Keratinocyte (primary cell): ENCODE measurements around the gene ATM. TPM values are rescaled to one million over a fixed set of nuclear protein-coding genes. Genes with fewer than 3 reads are reported as not detected.

Experiments
- DNase-seq: peaks from one replicate; pipeline ENCODE4 v3.0.0-alpha.2; 2011; ENCODE audit warnings: low read depth, missing footprints, low spot score
- FAIRE-seq: peaks from 2 replicates; lab custom pipeline; 2011; peaks lifted over from hg19 to GRCh38; lab: Jason Lieb, UNC
- H2AFZ ChIP-seq: 2 replicates; pipeline ENCODE4 v1.6.0; 2012; ENCODE audit warnings: low read length, control low read depth, inconsistent platforms; ENCODE audit not compliant: control insufficient read depth
- H3K27ac ChIP-seq: 2 replicates; pipeline ENCODE4 v1.5.1; 2011; ENCODE audit warnings: low read length; ENCODE audit not compliant: control insufficient read depth, insufficient read depth
- H3K27me3 ChIP-seq: 3 replicates; pipeline ENCODE4 v1.6.0; 2011; ENCODE audit warnings: low read length; ENCODE audit not compliant: control insufficient read depth, insufficient read depth; ENCODE audit errors: extremely low read depth
- H3K36me3 ChIP-seq, 2 experiments: 2 replicates in 1 of 2; 3 replicates in 1 of 2; pipeline ENCODE4 v1.5.1; 2011; ENCODE audit warnings: low read length in 2 of 2, mild to moderate bottlenecking in 1 of 2; ENCODE audit not compliant: control insufficient read depth in 2 of 2, insufficient read depth in 2 of 2; ENCODE audit errors: extremely low read depth in 1 of 2
- H3K4me1 ChIP-seq: 3 replicates; pipeline ENCODE4 v1.5.1; 2011; ENCODE audit warnings: low read length; ENCODE audit not compliant: control insufficient read depth, insufficient read depth; ENCODE audit errors: extremely low read depth
- H3K4me2 ChIP-seq: 3 replicates; pipeline ENCODE4 v1.6.0; 2011; ENCODE audit warnings: low read depth, low read length; ENCODE audit not compliant: control insufficient read depth, insufficient read depth; ENCODE audit errors: extremely low read depth
- H3K4me3 ChIP-seq, 3 experiments: fragments of 200-600 bp in 1 of 3; sonication (generic) in 1 of 3; 2 replicates in 2 of 3; 3 replicates in 1 of 3; pipeline ENCODE4 v1.5.1; 2011 to 2016; ENCODE audit warnings: low read length in 3 of 3, mild to moderate bottlenecking in 3 of 3, control low read depth in 2 of 3, inconsistent platforms in 1 of 3, low read depth in 1 of 3, mixed read lengths in 1 of 3, mixed run types in 1 of 3, moderate library complexity in 1 of 3; ENCODE audit not compliant: control insufficient read depth in 2 of 3, insufficient read depth in 2 of 3; ENCODE audit errors: extremely low read depth in 1 of 3
- H3K79me2 ChIP-seq: 2 replicates; pipeline ENCODE4 v1.6.0; 2012; ENCODE audit warnings: low read length; ENCODE audit not compliant: control insufficient read depth, insufficient read depth
- H3K9ac ChIP-seq: 3 replicates; pipeline ENCODE4 v1.6.0; 2011; ENCODE audit warnings: low read length; ENCODE audit not compliant: control insufficient read depth, insufficient read depth; ENCODE audit errors: extremely low read depth
- H3K9me1 ChIP-seq: 3 replicates; pipeline ENCODE4 v1.6.0; 2011; ENCODE audit warnings: low read length; ENCODE audit not compliant: control insufficient read depth, insufficient read depth; ENCODE audit errors: extremely low read depth
- H3K9me3 ChIP-seq: 2 replicates; pipeline ENCODE4 v1.5.1; 2012; ENCODE audit warnings: low read depth, low read length; ENCODE audit not compliant: control insufficient read depth
- H4K20me1 ChIP-seq: 3 replicates; pipeline ENCODE4 v1.6.0; 2011; ENCODE audit warnings: low read length; ENCODE audit not compliant: control insufficient read depth, insufficient read depth; ENCODE audit errors: extremely low read depth
- EZH2 ChIP-seq: IDR thresholded peaks from one replicate; pipeline ENCODE4 v1.6.1; 2012; ENCODE audit warnings: inconsistent platforms, mild to moderate bottlenecking, low read length, moderate library complexity
- dilution Hi-C: fragments of 300-500 bp; cut with MboI; formaldehyde crosslinking; loops from one replicate; pipeline ENCODE4 v1.7.0; 2020; ENCODE audit warnings: low sequenced_read_pairs; ENCODE audit not compliant: extremely low pct_ligation_motif_present
- polyA plus RNA-seq, 5 experiments: library from polyadenylated mRNA; depleted of rRNA in 3 of 5; stranded (reverse) in 3 of 5; stranded (forward) in 1 of 5; unstranded in 1 of 5; fragments of >200 nt; gene quantifications; 1 replicate in 1 of 5; 2 replicates in 3 of 5; 3 replicates in 1 of 5; pipeline versions ENCODE4 v1.2.1 to v1.2.3, GENCODE V29; 2011 to 2012; ENCODE audit warnings: missing spikeins in 2 of 5, low read depth in 1 of 5, low replicate concordance in 1 of 5
- TF ChIP-seq, protein P1 (sequence below), 3 experiments: IDR thresholded peaks in 1 of 3; conservative IDR thresholded peaks in 1 of 3; optimal IDR thresholded peaks in 1 of 3; 2 replicates in 2 of 3; 3 replicates in 1 of 3; pipeline versions ENCODE3 to v1.5.1; 2011; ENCODE audit warnings: low read length in 3 of 3, mild to moderate bottlenecking in 3 of 3, moderate library complexity in 2 of 3, control low read depth in 1 of 3, inconsistent platforms in 1 of 3; ENCODE audit not compliant: insufficient read depth in 2 of 3; ENCODE audit errors: extremely low read depth in 1 of 3

ATM gene
- polyA plus RNA-seq, 1 donor (not counting 4 experiments of a cell fraction or from before 2014, with no cell fraction given): 28.5 TPM

DNA sequence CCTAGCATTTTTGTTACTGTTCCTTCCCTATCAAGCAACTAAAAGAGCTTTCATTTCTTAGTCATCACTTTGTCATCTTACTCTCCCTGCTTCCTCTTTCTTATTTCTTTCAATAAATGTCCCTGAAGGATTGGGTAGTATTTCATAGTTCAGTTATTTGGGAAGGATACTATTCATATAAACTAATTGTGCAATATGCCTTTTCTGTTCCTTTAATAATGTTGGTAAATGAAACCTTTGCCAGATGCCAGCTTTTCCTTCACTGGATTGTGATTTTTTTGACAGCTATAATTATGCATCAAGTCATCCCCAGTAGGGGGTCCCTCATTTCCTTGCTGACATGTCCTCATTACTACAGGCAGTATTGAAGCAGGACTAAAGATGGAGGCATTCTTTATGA, 101.7 kb downstream of the ATM start:
- Histone ChIP-seq H3K4me2 (peak overlapping the region; percentile 25), H3K9ac (no peak overlapping the region), H3K27me3 (no peaks in the 10 kb centered on the region), H3K36me3 (no peaks in the 10 kb centered on the region), H4K20me1 (no peaks in the 10 kb centered on the region), H3K4me3 (no peak overlapping the region), H3K79me2 (no peaks in the 10 kb centered on the region), H2AFZ (no peak overlapping the region), H3K9me3 (no peaks in the 10 kb centered on the region), H3K9me1 (no peaks in the 10 kb centered on the region), H3K27ac (no peak overlapping the region), H3K4me1 (peaks cover 10% of the 10 kb centered on the region)
- DNase-seq: no peak
- dilution Hi-C loops: no loop called here
- FAIRE-seq: peak; percentile 41
- TF ChIP-seq EZH2: no peak
- TF ChIP-seq, protein P1, sequence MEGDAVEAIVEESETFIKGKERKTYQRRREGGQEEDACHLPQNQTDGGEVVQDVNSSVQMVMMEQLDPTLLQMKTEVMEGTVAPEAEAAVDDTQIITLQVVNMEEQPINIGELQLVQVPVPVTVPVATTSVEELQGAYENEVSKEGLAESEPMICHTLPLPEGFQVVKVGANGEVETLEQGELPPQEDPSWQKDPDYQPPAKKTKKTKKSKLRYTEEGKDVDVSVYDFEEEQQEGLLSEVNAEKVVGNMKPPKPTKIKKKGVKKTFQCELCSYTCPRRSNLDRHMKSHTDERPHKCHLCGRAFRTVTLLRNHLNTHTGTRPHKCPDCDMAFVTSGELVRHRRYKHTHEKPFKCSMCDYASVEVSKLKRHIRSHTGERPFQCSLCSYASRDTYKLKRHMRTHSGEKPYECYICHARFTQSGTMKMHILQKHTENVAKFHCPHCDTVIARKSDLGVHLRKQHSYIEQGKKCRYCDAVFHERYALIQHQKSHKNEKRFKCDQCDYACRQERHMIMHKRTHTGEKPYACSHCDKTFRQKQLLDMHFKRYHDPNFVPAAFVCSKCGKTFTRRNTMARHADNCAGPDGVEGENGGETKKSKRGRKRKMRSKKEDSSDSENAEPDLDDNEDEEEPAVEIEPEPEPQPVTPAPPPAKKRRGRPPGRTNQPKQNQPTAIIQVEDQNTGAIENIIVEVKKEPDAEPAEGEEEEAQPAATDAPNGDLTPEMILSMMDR (optimal IDR thresholded peaks at IDR 0.05 in 1 of 3, IDR thresholded peaks at IDR 0.05 in 1 of 3, conservative IDR thresholded peaks at IDR 0.05 in 1 of 3; ENCODE audit: extremely low read depth in 1 of 3, insufficient read depth in 2 of 3, low read length in 3 of 3): no peak

DNA sequence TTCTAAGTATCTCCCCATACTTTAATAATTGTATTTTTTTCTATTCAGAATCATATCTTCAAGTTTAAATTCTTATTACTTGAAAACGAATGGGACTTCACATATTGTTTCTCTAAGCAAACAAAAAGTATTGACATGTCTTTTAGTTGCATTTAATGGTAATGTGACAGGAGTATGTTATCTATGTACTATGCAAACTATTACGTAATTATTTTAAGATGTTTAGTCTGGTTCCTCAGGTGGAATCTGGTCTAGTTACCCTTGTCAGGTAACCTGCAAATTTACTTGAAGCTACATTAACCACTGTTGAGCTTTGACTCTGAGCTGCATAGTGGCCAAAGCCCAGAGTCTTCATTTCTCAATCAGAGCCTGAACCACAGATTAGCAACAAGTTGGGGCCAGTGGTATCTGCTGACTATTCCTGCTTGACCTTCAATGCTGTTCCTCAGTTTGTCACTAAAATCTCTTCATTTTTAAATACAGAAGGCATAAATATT, 110.6 kb downstream of the ATM start:
- FAIRE-seq: no peak
- Histone ChIP-seq H3K9me3 (no peaks in the 10 kb centered on the region), H3K27me3 (no peaks in the 10 kb centered on the region), H3K36me3 (peaks cover 6 to 12% of the 10 kb centered on the region in 2 experiments), H3K9ac (no peak overlapping the region), H3K4me2 (no peak overlapping the region), H2AFZ (no peak overlapping the region), H3K9me1 (no peaks in the 10 kb centered on the region), H3K79me2 (no peaks in the 10 kb centered on the region), H4K20me1 (no peaks in the 10 kb centered on the region), H3K27ac (no peak overlapping the region), H3K4me3 (no peak overlapping the region), H3K4me1 (peaks cover 7% of the 10 kb centered on the region)
- DNase-seq: no peak
- no peak for TF ChIP-seq EZH2
- TF ChIP-seq, protein P1 (optimal IDR thresholded peaks at IDR 0.05 in 1 of 3, IDR thresholded peaks at IDR 0.05 in 1 of 3, conservative IDR thresholded peaks at IDR 0.05 in 1 of 3; ENCODE audit: extremely low read depth in 1 of 3, insufficient read depth in 2 of 3, low read length in 3 of 3): no peak
- dilution Hi-C loops: no loop called here
